Measurements from ENCODE around the gene CRISP2. TPM values are rescaled to one million over a fixed set of nuclear protein-coding genes. Genes with fewer than 3 reads are reported as not detected.

Gene CRISP2
- total RNA-seq, result not detected
- not detected for polyA plus RNA-seq (2013, experiment 1 of 2)
- polyA plus RNA-seq (2013, experiment 2 of 2), result not detected
- long read RNA-seq, experiment 1, result 0 reads
- long read RNA-seq, experiment 2, result 0 reads
- long read RNA-seq, experiment 3, result 0 reads
- long read RNA-seq, experiment 4, result 0 reads

GRCh38 chr6:49713346-49713745, at the start of gene CRISP2:
TSS of gene CRISP2 (minus strand) at chr6:49713543. CDS start at chr6:49709196, 4,347 bp downstream.
- no peaks in the 10 kb centered on the region for H3K36me3 ChIP-seq (ENCODE audit: control insufficient read depth, insufficient read depth, low read length)
- no peaks in the 10 kb centered on the region for H3K27me3 ChIP-seq (ENCODE audit: control insufficient read depth, insufficient read depth, low read length, poor library complexity, severe bottlenecking)
- peaks cover 3% of the 10 kb centered on the region for H3K9me3 ChIP-seq (ENCODE audit: control insufficient read depth, low read length)
- H3K4me3 Mint-ChIP-seq, result peak within 1 kb of the TSS; percentile 50
- H3K4me1 Mint-ChIP-seq, result no peaks in the 10 kb centered on the region
- H3K9ac ChIP-seq (ENCODE audit: extremely low read depth, low read length, poor library complexity, severe bottlenecking), result no peak within 1 kb of the TSS
- 94 to 96% methylated on average over 12 to 26 of the region's 26 CpGs for WGBS, 2 experiments (ENCODE audit: insufficient coverage in 1 of 2, insufficient read length in 1 of 2)
- TF ChIP-seq CTCF (conservative IDR thresholded peaks at IDR 0.05), result no peak
- H3K9me3 Mint-ChIP-seq, result peaks cover 23% of the 10 kb centered on the region
- no peak within 1 kb of the TSS for H3K4me3 ChIP-seq (ENCODE audit: low read length)
- H3K36me3 Mint-ChIP-seq (ENCODE audit: low read depth), result no peaks in the 10 kb centered on the region
- no peak within 1 kb of the TSS for H3K27ac ChIP-seq (ENCODE audit: low read depth, low read length)
- no peaks in the 10 kb centered on the region for H3K4me1 ChIP-seq (ENCODE audit: control insufficient read depth, insufficient read depth, low read length)
- DNase-seq, result peak; percentile 46
- peaks cover 25% of the 10 kb centered on the region for H3K27me3 Mint-ChIP-seq (ENCODE audit: insufficient read depth)
- no peak within 1 kb of the TSS for H3K27ac Mint-ChIP-seq

DNA sequence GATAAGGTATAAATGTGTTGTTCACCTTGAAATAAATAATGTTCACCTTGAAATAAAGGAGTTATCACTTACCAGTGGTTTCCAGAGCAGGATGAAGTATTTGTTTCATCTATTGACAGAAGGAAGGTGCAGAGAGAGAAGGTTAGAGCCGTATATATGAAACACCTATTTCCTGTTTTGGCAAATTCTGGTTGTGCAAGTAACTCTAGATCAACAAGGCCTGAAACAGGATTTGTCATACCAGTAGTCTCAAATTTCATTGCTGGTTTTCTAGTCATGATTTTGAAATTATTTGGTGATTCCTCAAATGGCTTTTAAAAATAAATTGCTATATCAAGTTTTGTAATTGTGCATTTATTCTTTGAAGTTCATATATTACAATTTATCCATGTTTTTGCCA, 30.9 kb upstream of the CRISP2 start, which contains the start of gene CRISP3:
CRISP3 (minus strand) TSS at position 130 of the 400 bp plus-strand sequence; CDS start at position 109, 21 bp downstream.
- H3K4me1 ChIP-seq (ENCODE audit: control insufficient read depth, insufficient read depth, low read length), result no peaks in the 10 kb centered on the region
- Mint-ChIP-seq H3K27ac (no peak within 1 kb of the TSS), H3K36me3 (ENCODE audit: low read depth) (no peaks in the 10 kb centered on the region), H3K4me3 (no peak within 1 kb of the TSS), H3K4me1 (peaks cover 3% of the 10 kb centered on the region), H3K27me3 (ENCODE audit: insufficient read depth) (no peaks in the 10 kb centered on the region), H3K9me3 (no peaks in the 10 kb centered on the region)
- H3K27me3 ChIP-seq (ENCODE audit: control insufficient read depth, insufficient read depth, low read length, poor library complexity, severe bottlenecking), result no peaks in the 10 kb centered on the region
- 100% methylated on average over 1 of the region's 1 CpG for WGBS, 2 experiments (ENCODE audit: insufficient coverage in 1 of 2, insufficient read length in 1 of 2)
- DNase-seq, result no peak
- H3K9ac ChIP-seq (ENCODE audit: extremely low read depth, low read length, poor library complexity, severe bottlenecking), result no peak within 1 kb of the TSS
- no peaks in the 10 kb centered on the region for H3K9me3 ChIP-seq (ENCODE audit: control insufficient read depth, low read length)
- H3K36me3 ChIP-seq (ENCODE audit: control insufficient read depth, insufficient read depth, low read length), result no peaks in the 10 kb centered on the region
- no peak within 1 kb of the TSS for H3K4me3 ChIP-seq (ENCODE audit: low read length)
- no peak for TF ChIP-seq CTCF (conservative IDR thresholded peaks at IDR 0.05)
- no peak within 1 kb of the TSS for H3K27ac ChIP-seq (ENCODE audit: low read depth, low read length)

DNA sequence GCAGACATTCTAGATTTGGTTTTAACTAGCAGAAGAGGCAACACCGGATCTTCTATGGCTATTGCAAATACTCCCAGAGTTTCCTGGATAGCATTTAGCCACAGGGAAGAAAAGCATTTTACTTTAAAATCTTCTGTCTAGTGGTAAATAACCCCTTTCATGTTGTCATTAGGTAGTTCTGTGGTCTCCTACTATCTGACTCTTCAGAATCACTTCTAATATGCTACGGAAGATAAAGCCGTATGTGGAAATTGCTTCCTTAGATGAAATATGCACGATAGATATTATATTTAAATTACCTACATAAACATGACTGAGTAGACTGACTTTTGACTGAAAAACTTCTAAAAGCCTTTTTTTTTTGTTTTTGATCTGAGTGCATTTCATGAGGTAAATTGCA, 30.1 kb upstream of the CRISP2 start:
- DNase-seq, result no peak
- no peak overlapping the region for H3K4me3 Mint-ChIP-seq
- Histone ChIP-seq H3K36me3 (ENCODE audit: control insufficient read depth, insufficient read depth, low read length) (no peaks in the 10 kb centered on the region), H3K4me1 (ENCODE audit: control insufficient read depth, insufficient read depth, low read length) (no peaks in the 10 kb centered on the region), H3K27me3 (ENCODE audit: control insufficient read depth, insufficient read depth, low read length, poor library complexity, severe bottlenecking) (no peaks in the 10 kb centered on the region), H3K27ac (ENCODE audit: low read depth, low read length) (no peak overlapping the region), H3K9me3 (ENCODE audit: control insufficient read depth, low read length) (no peaks in the 10 kb centered on the region), H3K4me3 (ENCODE audit: low read length) (no peak overlapping the region), H3K9ac (ENCODE audit: extremely low read depth, low read length, poor library complexity, severe bottlenecking) (no peak overlapping the region)
- no peaks in the 10 kb centered on the region for H3K36me3 Mint-ChIP-seq (ENCODE audit: low read depth)
- TF ChIP-seq CTCF (conservative IDR thresholded peaks at IDR 0.05), result no peak
- H3K4me1 Mint-ChIP-seq, result peaks cover under 1% of the 10 kb centered on the region
- WGBS, 2 experiments (ENCODE audit: insufficient coverage in 1 of 2, insufficient read length in 1 of 2), result 94% methylated on average over 3 of the region's 4 CpGs; no CpG with 5 or more reads in 1 of the 2 experiments
- no peaks in the 10 kb centered on the region for H3K9me3 Mint-ChIP-seq
- no peaks in the 10 kb centered on the region for H3K27me3 Mint-ChIP-seq (ENCODE audit: insufficient read depth)
- no peak overlapping the region for H3K27ac Mint-ChIP-seq
